K562 (cell line): ENCODE results near the gene AKAP12. TPM values are rescaled to one million over a fixed set of nuclear protein-coding genes. Genes with fewer than 3 reads are reported as not detected.

Experiments used
- FOXP1 ChIP-seq: sonication (generic); formaldehyde crosslinking; IDR thresholded peaks from 2 replicates; pipeline ENCODE4 v1.8.0; 2022; ENCODE audit warnings: mild to moderate bottlenecking, missing genetic modification reagents
- NFRKB ChIP-seq: fragments of 450-650 bp; IDR thresholded peaks from 2 replicates; pipeline ENCODE4 v1.6.1; 2016; ENCODE audit warnings: low read depth
- polyA plus RNA-seq, 8 experiments: library from polyadenylated mRNA; depleted of rRNA in 4 of 8; stranded (reverse) in 5 of 8; unstranded in 3 of 8; fragments of >200 nt; fragmentation: Nextera tagmentation in 2 of 8; fragmentation: Illumina TruSeq in 1 of 8; extraction: Ambion mirVana in 2 of 8; extraction: Trizol in 1 of 8; gene quantifications; 2 replicates each; pipeline versions ENCODE4 v1.2.1 to v1.2.3, GENCODE V29; 2011 to 2014; ENCODE audit warnings: inconsistent platforms in 1 of 8, missing spikeins in 1 of 8
- total RNA-seq, 7 experiments: library from RNA; depleted of rRNA in 6 of 7; stranded (reverse); fragments of >200 nt in 6 of 7; fragmentation: Illumina TruSeq in 2 of 7; extraction: Trizol in 2 of 7; gene quantifications; 2 replicates each; pipeline versions ENCODE4 v1.2.1 to v1.2.3, GENCODE V29; 2011 to 2021; ENCODE audit warnings: low replicate concordance in 1 of 7
- TF ChIP-seq, protein P1 (sequence below): fragments of 450-650 bp; IDR thresholded peaks from 2 replicates; pipeline ENCODE4 v1.6.1; 2014; ENCODE audit warnings: low read depth, mild to moderate bottlenecking, moderate library complexity, borderline replicate concordance
- TF ChIP-seq, protein P2 (sequence below): sonication (generic); formaldehyde crosslinking; IDR thresholded peaks from 2 replicates; pipeline ENCODE4 v1.8.1; 2023; ENCODE audit warnings: mild to moderate bottlenecking, missing genetic modification reagents

The AKAP12 gene
- total and polyA plus RNA-seq, 9 of the 15 experiments (the other 6 are each of a cell fraction or from before 2014, with no cell fraction given): 0.08 to 2.0 (median 0.62) TPM

DNA sequence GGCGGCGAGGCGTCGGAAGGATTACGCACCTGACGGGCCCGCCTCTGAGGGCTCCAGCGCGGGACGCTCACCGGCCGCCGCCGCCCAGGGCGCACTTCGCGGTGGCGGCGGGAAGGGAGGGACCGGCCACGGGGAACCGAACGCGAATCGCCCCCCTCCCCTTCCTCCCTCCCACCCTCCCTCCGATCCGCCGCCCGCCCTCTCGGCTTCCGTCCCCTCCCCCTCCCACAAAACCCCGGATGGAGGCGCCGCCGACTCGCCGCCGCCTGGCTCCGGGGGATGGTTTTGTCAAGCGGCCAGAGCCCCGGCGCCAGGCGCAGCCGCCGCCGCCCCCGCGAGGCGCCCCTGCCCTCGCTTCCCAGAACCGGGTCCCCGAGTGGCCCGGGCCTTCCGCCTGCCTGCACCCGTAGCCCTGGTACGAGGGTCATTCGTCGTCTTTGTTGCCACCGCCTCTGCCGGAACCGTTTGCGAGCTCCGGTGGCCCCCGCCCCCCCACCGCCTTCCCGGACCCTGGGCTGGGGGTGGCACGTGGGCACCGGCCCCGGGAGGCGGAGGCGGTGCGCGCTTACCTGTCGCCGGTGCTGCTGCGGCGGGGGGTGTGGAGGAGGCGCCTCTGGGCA lies 151.2 kb downstream of the AKAP12 start (continued):
- TF ChIP-seq, protein P1, sequence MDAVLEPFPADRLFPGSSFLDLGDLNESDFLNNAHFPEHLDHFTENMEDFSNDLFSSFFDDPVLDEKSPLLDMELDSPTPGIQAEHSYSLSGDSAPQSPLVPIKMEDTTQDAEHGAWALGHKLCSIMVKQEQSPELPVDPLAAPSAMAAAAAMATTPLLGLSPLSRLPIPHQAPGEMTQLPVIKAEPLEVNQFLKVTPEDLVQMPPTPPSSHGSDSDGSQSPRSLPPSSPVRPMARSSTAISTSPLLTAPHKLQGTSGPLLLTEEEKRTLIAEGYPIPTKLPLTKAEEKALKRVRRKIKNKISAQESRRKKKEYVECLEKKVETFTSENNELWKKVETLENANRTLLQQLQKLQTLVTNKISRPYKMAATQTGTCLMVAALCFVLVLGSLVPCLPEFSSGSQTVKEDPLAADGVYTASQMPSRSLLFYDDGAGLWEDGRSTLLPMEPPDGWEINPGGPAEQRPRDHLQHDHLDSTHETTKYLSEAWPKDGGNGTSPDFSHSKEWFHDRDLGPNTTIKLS: 0 out of 2 replicates have a peak, but pooled peaks have one; percentile 20
- TF ChIP-seq FOXP1 (peak; percentile 19; the same call in 1 of the 2 replicates), NFRKB (peak; percentile 51; the same call in 1 of the 2 replicates)
- TF ChIP-seq, protein P2, sequence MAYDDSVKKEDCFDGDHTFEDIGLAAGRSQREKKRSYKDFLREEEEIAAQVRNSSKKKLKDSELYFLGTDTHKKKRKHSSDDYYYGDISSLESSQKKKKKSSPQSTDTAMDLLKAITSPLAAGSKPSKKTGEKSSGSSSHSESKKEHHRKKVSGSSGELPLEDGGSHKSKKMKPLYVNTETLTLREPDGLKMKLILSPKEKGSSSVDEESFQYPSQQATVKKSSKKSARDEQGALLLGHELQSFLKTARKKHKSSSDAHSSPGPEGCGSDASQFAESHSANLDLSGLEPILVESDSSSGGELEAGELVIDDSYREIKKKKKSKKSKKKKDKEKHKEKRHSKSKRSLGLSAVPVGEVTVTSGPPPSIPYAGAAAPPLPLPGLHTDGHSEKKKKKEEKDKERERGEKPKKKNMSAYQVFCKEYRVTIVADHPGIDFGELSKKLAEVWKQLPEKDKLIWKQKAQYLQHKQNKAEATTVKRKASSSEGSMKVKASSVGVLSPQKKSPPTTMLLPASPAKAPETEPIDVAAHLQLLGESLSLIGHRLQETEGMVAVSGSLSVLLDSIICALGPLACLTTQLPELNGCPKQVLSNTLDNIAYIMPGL: 0 out of 2 replicates have a peak, but pooled peaks have one; percentile 59
- TF ChIP-seq, all 486 proteins: peak for 108
